HG02678 (cell line): Measurements from ENCODE around the gene RNU6-1.

ENCODE experiments used
- ATAC-seq: cut with Tn5 transposase; IDR thresholded peaks from one replicate; pipeline ENCODE4 v1.9.1; 2021; ENCODE audit warnings: mild to moderate bottlenecking, moderate library complexity; ENCODE audit not compliant: unreplicated experiment

RNU6-1 gene

GRCh38 chr15:67803996-67804843, 35.6 kb downstream of the RNU6-1 start:
- no peak for ATAC-seq

GRCh38 chr15:67803299-67803698, 36.5 kb downstream of the RNU6-1 start:
- no peak for ATAC-seq

GRCh38 chr15:67801926-67802914, 37.6 kb downstream of the RNU6-1 start:
- ATAC-seq: no peak

GRCh38 chr15:67801142-67801541, 38.7 kb downstream of the RNU6-1 start:
- no peak for ATAC-seq

GRCh38 chr15:67799801-67800205, 40.0 kb downstream of the RNU6-1 start:
- ATAC-seq: no peak

GRCh38 chr15:67796196-67797127, 43.4 kb downstream of the RNU6-1 start:
- ATAC-seq: no peak

- ATAC-seq: no peak
These were observed 44.8 kb downstream of the RNU6-1 start for GRCh38 chr15:67794832-67795574.

GRCh38 chr15:67792250-67792942, 47.4 kb downstream of the RNU6-1 start:
- no peak for ATAC-seq

GRCh38 chr15:67790610-67791319, 49.1 kb downstream of the RNU6-1 start:
- no peak for ATAC-seq
